Esophagus squamous epithelium (tissue), 4 donors: ENCODE data around the gene MC1R.

Experiments used
- POLR2A ChIP-seq, 4 donors: fragments of 450-650 bp; IDR thresholded peaks; one replicate each; pipeline ENCODE4 v1.6.1; 2017; ENCODE audit warnings: antibody characterized with exemption in 4 of 4, mild to moderate bottlenecking in 4 of 4, moderate library complexity in 3 of 4
- TF ChIP-seq, protein P1 (sequence below), 6 experiments: fragments of 450-650 bp in 4 of 6; fragments of 200-600 bp in 2 of 6; sonication (generic) in 2 of 6; IDR thresholded peaks; one replicate each; pipeline ENCODE4 v1.5.1; 2016 to 2019; ENCODE audit warnings: antibody characterized with exemption in 6 of 6, mild to moderate bottlenecking in 4 of 6, moderate library complexity in 4 of 6

DNA sequence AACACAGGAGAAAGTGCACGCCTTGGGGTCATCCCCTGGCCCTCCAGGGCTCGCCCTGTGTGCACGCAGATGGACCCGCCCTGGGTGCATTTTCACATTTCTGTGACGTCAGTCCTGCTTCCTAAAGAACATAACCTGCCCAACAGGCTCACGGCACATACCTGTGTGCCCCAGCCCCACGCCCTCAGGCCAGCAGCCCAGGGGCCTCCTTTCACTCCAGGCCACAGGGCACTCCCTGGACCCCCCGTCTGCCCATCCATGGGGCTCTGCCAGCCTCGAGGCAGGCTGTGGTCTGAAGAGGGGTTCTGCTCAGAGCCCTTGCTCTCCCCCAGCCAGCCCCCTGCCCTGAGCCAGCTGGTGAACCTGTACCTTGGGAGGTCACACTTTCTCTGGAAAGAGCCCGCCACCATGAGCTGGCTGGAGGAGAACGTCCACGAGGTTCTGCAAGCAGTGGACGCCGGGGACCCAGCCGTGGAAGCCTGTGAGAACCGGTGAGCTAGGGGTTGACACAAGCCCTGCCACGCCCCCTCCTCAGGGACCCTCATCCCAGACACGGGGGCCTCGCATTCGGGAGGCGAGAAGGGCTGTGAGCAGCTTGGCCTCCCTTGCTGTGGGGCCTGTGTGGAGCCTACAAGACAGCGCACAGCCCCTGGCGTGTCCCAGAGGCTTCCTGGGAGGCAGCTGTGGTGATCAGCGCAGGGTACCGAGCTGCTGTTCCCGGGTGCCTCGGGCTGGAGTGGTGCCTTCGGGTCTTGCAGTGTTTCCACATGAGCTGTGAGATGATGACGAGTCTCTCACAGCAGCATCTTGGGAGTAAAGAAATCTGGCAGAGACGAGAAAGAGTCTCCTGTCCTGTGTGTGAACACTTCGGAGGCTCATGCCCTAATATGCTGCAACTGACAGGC is 13.8 kb upstream of the MC1R start:
- TF ChIP-seq POLR2A (IDR thresholded peaks at IDR 0.05), result no peak
- TF ChIP-seq, protein P1, sequence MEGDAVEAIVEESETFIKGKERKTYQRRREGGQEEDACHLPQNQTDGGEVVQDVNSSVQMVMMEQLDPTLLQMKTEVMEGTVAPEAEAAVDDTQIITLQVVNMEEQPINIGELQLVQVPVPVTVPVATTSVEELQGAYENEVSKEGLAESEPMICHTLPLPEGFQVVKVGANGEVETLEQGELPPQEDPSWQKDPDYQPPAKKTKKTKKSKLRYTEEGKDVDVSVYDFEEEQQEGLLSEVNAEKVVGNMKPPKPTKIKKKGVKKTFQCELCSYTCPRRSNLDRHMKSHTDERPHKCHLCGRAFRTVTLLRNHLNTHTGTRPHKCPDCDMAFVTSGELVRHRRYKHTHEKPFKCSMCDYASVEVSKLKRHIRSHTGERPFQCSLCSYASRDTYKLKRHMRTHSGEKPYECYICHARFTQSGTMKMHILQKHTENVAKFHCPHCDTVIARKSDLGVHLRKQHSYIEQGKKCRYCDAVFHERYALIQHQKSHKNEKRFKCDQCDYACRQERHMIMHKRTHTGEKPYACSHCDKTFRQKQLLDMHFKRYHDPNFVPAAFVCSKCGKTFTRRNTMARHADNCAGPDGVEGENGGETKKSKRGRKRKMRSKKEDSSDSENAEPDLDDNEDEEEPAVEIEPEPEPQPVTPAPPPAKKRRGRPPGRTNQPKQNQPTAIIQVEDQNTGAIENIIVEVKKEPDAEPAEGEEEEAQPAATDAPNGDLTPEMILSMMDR (IDR thresholded peaks at IDR 0.05), result no peak
